Epithelial cell of proximal tubule (primary cell): Measurements from ENCODE around the gene CSNK1E. TPM values are rescaled to one million over a fixed set of nuclear protein-coding genes. Genes with fewer than 3 reads are reported as not detected.

Source experiments
- DNase-seq: peaks from one replicate; pipeline ENCODE4 v3.0.0-alpha.2; 2011; ENCODE audit warnings: low read depth
- H3K4me3 ChIP-seq: 2 replicates; pipeline ENCODE4 v1.5.1; 2011; ENCODE audit warnings: low read depth, mild to moderate bottlenecking, low read length
- CTCF ChIP-seq: conservative IDR thresholded peaks from 2 replicates; pipeline ENCODE4 v1.5.1; 2012; ENCODE audit warnings: low read depth, mild to moderate bottlenecking, low read length
- total RNA-seq: library from RNA; depleted of rRNA; stranded (reverse); fragments of >200 nt; gene quantifications from 2 replicates; pipeline ENCODE4 v1.2.3, GENCODE V29; 2015

Gene CSNK1E
- total RNA-seq, 1 donor from 2014 or later, result 157 TPM

GRCh38 chr22:38352436-38352835, 35.2 kb upstream of the CSNK1E start:
- H3K4me3 ChIP-seq, result no peak overlapping the region
- no peak for DNase-seq
- TF ChIP-seq CTCF, result no peak

- DNase-seq, result no peak
- H3K4me3 ChIP-seq, result no peak overlapping the region
- no peak for TF ChIP-seq CTCF
Measured at GRCh38 chr22:38350444-38351359, 33.5 kb upstream of the CSNK1E start.

- no peak for TF ChIP-seq CTCF
- no peak overlapping the region for H3K4me3 ChIP-seq
- no peak for DNase-seq
Measured at GRCh38 chr22:38348751-38349496, 31.7 kb upstream of the CSNK1E start.

- TF ChIP-seq CTCF, result no peak
- no peak overlapping the region for H3K4me3 ChIP-seq
- peak; percentile 29 for DNase-seq
Measured at GRCh38 chr22:38347944-38348750, 30.9 kb upstream of the CSNK1E start.

GRCh38 chr22:38347181-38347943, 30.1 kb upstream of the CSNK1E start:
- no peak overlapping the region for H3K4me3 ChIP-seq
- no peak for DNase-seq
- no peak for TF ChIP-seq CTCF

- TF ChIP-seq CTCF, result no peak
- no peak overlapping the region for H3K4me3 ChIP-seq
Measured at GRCh38 chr22:38346506-38346905, 29.3 kb upstream of the CSNK1E start.

More at GRCh38 chr22:38346506-38346905, 29.3 kb upstream of the CSNK1E start:
- no peak for DNase-seq
